Measurements from ENCODE around the gene SCN10A. TPM values are rescaled to one million over a fixed set of nuclear protein-coding genes. Genes with fewer than 3 reads are reported as not detected.

SCN10A gene
- total RNA-seq, 2 donors from 2014 or later, result not detected

GRCh38 chr3:38823722-38824121, 7.7 kb upstream of the SCN10A start:
- 40 to 43% methylated on average over 6 to 8 of the region's 8 CpGs for WGBS, 2 donors
- intact Hi-C loops (cut with DNase I), result no loop called here
- peaks cover 7% of the 10 kb centered on the region for H3K4me1 ChIP-seq
- H3K36me3 ChIP-seq (replicated peaks in 1 of 2; ENCODE audit: insufficient read depth in 1 of 2, low read depth in 2 of 2), result no peaks in the 10 kb centered on the region
- no peak for DNase-seq
- no peak overlapping the region for H3K4me3 ChIP-seq
- ATAC-seq, result no peak
- H3K9me3 ChIP-seq, result no peaks in the 10 kb centered on the region
- H3K27me3 ChIP-seq, result no peaks in the 10 kb centered on the region
- H3K27ac ChIP-seq, result peak overlapping the region; percentile 17 to 77 (median 56)
- TF ChIP-seq CTCF (IDR thresholded peaks at IDR 0.05) (no peak), POLR2A (IDR thresholded peaks at IDR 0.05) (no peak)

DNA sequence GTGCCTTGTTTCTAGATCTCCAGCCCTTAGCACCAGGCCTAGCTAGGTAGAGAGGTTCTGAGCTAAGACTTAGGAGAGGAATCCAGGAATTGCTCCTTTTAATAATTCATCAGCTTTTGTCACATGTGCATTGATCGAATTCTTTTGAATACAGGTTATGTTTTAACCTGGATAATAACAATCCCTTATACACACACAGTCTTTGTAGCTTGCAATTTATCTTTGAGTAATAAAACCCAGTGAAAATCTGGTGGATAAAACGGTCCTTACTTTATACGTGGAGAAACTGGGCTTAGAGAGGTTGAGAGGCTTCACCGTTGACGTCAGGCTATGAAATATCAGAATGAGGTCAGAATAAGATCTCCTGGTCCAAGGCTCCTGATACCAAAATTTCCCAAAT, 7.2 kb upstream of the SCN10A start:
- TF ChIP-seq CTCF (IDR thresholded peaks at IDR 0.05), result no peak
- TF ChIP-seq POLR2A (IDR thresholded peaks at IDR 0.05), result no peak
- Histone ChIP-seq H3K27ac (peak overlapping the region; percentile 17 to 77 (median 56)), H3K27me3 (no peaks in the 10 kb centered on the region), H3K36me3 (replicated peaks in 1 of 2; ENCODE audit: insufficient read depth in 1 of 2, low read depth in 2 of 2) (no peaks in the 10 kb centered on the region), H3K9me3 (no peaks in the 10 kb centered on the region), H3K4me3 (no peak overlapping the region), H3K4me1 (peaks cover 7% of the 10 kb centered on the region)
- 29 to 30% methylated on average over 5 of the region's 5 CpGs for WGBS, 2 donors
- intact Hi-C loops (cut with DNase I), result no loop called here
- ATAC-seq (peak; percentile 91), DNase-seq (no peak)

- Histone ChIP-seq H3K27me3 (no peaks in the 10 kb centered on the region), H3K4me1 (peaks cover 10% of the 10 kb centered on the region), H3K9me3 (no peaks in the 10 kb centered on the region), H3K4me3 (no peak overlapping the region), H3K36me3 (replicated peaks in 1 of 2; ENCODE audit: insufficient read depth in 1 of 2, low read depth in 2 of 2) (no peaks in the 10 kb centered on the region), H3K27ac (no peak overlapping the region)
- DNase-seq (peak; percentile 17 to 41 (median 30)), ATAC-seq (peak; percentile 48)
- TF ChIP-seq CTCF (IDR thresholded peaks at IDR 0.05) (no peak), POLR2A (IDR thresholded peaks at IDR 0.05) (no peak)
- intact Hi-C loops (cut with DNase I), result no loop called here
- WGBS, 2 donors, result 33 to 48% methylated on average over 5 of the region's 5 CpGs
Observed at GRCh38 chr3:38811822-38812221, 4.2 kb downstream of the SCN10A start.

DNA sequence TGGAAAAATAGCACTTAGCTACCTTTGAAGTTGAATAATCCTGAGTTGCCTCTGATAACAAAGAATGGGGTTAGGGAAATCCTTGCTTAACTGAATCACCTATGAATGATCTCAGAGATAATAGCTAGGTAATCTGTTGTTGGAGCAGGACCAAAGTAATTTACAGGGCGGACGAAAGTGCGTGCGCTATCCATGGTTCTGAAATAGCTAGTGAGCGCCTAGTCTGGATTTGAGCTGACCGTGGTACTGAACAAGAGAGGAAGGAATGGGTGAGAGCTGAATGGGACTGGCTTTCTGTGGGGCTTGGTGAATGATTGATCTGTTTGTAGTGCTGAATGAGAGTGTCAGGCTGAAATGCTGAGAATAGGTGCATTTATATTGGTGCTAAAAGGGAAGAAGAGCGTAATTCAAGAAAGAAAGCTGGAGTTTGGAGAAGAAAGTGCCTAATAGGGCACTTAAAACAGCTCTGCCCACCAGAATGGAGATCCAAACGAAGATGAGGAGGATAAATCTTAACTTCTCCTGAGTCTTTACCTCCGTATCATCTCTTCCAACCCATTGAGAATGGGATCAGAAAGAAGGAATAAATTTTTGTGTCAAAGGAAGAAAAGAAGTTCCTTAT, 10.1 kb downstream of the SCN10A start:
- DNase-seq (peak; percentile 36 to 48 (median 42)), ATAC-seq (peak; percentile 45)
- intact Hi-C loops (cut with DNase I), result no loop called here
- no peaks in the 10 kb centered on the region for H3K9me3 ChIP-seq
- 5 to 8% methylated on average over 9 of the region's 9 CpGs for WGBS, 2 donors
- TF ChIP-seq CTCF (IDR thresholded peaks at IDR 0.05), result no peak
- no peak for TF ChIP-seq POLR2A (IDR thresholded peaks at IDR 0.05)
- no peaks in the 10 kb centered on the region for H3K4me1 ChIP-seq
- H3K36me3 ChIP-seq (replicated peaks in 1 of 2; ENCODE audit: insufficient read depth in 1 of 2, low read depth in 2 of 2), result no peaks in the 10 kb centered on the region
- H3K4me3 ChIP-seq, result no peak overlapping the region
- no peaks in the 10 kb centered on the region for H3K27me3 ChIP-seq
- H3K27ac ChIP-seq, result no peak overlapping the region

DNA sequence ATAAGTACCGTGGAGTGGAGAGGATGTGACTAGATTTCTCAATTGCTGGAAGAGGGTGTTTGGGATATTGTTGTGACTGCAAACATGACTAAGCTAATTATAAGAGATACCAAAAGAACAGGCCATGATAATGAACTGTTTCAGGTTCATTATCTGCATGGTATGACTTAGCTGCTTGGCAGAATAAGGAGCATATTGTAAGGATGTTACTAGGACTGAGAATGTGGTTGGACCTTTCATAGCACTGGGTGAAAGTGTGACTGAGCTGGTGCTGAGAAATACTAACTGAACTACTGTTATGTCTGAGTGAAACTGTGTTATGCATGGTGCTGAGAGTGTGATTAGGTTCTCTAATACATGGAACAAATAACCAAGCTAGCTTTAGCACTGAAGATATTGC, 11.0 kb downstream of the SCN10A start:
- Histone ChIP-seq H3K9me3 (no peaks in the 10 kb centered on the region), H3K36me3 (replicated peaks in 1 of 2; ENCODE audit: insufficient read depth in 1 of 2, low read depth in 2 of 2) (no peaks in the 10 kb centered on the region), H3K27me3 (no peaks in the 10 kb centered on the region), H3K27ac (no peak overlapping the region), H3K4me1 (no peaks in the 10 kb centered on the region), H3K4me3 (no peak overlapping the region)
- whole genome bisulfite sequencing, 2 donors, result 34 to 65% methylated on average over 1 of the region's 1 CpG
- DNase-seq (no peak), ATAC-seq (no peak)
- intact Hi-C loops (cut with DNase I), result no loop called here
- TF ChIP-seq CTCF (IDR thresholded peaks at IDR 0.05) (no peak), POLR2A (IDR thresholded peaks at IDR 0.05) (no peak)

All from body of pancreas (tissue), 4 donors.